Fibroblast of upper back skin (primary cell): ENCODE measurements around the gene NAP1L2.
"Not testable (repeated sequence)": the region's sequence is repeated elsewhere in the genome, so short reads cannot be mapped to it uniquely, and the experiment has no call there.

Experiments used
- DNase-seq: peaks from one replicate; pipeline ENCODE4 v3.0.0-alpha.2; 2013

Gene NAP1L2, protein sequence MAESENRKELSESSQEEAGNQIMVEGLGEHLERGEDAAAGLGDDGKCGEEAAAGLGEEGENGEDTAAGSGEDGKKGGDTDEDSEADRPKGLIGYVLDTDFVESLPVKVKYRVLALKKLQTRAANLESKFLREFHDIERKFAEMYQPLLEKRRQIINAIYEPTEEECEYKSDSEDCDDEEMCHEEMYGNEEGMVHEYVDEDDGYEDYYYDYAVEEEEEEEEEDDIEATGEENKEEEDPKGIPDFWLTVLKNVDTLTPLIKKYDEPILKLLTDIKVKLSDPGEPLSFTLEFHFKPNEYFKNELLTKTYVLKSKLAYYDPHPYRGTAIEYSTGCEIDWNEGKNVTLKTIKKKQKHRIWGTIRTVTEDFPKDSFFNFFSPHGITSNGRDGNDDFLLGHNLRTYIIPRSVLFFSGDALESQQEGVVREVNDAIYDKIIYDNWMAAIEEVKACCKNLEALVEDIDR

GRCh38 chrX:73214426-73215094, at the start of gene NAP1L2:
Gene NAP1L2, minus strand, starts transcription at chrX:73214851. Its CDS starts 359 bp downstream, at chrX:73214492.
- DNase-seq: peak; percentile 2

- no peak for DNase-seq
These were observed 48.3 kb upstream of the NAP1L2 start for GRCh38 chrX:73262991-73263390.

GRCh38 chrX:73239242-73239641, 24.6 kb upstream of the NAP1L2 start:
- no peak for DNase-seq

- DNase-seq: no peak
These were observed 3.0 kb upstream of the NAP1L2 start for GRCh38 chrX:73217621-73218020.

DNA sequence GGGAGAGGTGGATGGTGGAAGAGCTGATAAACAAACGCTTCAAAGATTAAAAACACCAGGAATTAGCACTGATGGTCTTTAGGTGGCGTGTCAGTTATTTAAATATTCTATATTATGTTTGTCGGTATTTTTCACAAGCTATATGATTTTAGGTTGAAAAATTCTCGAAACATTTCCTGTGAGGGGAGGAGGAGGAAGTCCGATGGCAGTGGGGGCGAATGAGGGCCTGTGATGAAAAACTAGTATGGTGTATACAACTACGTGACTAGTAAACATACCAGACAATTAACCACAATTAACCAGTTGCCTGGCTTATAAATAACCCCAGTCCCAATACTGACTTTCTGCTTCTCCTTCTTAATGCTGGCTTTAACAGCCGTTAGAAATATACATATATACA, 595 bp upstream of the NAP1L2 start:
- DNase-seq: no peak

DNA sequence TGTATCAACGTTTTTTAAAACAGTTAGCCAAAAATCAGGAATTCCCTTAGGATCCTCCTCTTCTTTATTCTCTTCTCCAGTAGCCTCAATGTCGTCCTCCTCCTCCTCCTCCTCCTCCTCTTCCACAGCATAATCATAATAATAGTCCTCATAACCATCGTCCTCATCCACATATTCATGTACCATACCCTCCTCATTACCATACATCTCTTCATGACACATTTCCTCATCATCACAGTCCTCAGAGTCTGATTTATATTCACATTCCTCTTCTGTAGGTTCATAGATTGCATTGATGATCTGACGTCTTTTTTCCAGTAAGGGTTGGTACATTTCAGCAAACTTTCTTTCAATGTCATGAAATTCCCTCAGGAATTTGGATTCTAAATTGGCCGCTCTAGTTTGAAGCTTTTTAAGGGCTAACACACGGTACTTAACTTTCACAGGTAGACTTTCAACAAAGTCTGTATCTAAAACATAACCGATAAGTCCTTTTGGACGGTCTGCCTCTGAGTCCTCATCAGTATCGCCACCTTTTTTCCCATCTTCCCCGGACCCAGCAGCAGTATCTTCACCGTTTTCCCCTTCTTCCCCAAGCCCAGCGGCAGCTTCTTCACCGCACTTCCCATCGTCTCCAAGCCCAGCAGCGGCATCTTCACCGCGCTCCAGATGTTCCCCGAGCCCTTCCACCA, 771 bp downstream of the NAP1L2 start:
- DNase-seq: no peak

DNA sequence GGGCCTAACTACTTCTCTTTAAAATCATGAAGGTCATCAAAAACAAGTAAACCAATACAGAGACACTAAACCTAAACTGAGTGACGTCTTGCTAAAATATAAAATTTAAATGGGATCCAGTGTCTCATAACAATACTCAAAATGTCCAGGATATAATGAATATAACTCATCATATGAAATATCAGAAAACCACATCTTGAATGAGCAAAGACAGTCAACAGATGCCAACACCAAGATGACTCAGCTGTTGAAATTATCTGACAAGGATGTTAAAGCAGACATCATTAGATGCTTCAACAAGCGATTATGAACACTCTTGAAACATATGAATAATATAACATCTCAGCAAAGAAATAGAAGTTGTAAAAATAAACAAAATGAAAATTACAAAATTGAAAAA, 8.3 kb downstream of the NAP1L2 start:
- DNase-seq: no peak

DNA sequence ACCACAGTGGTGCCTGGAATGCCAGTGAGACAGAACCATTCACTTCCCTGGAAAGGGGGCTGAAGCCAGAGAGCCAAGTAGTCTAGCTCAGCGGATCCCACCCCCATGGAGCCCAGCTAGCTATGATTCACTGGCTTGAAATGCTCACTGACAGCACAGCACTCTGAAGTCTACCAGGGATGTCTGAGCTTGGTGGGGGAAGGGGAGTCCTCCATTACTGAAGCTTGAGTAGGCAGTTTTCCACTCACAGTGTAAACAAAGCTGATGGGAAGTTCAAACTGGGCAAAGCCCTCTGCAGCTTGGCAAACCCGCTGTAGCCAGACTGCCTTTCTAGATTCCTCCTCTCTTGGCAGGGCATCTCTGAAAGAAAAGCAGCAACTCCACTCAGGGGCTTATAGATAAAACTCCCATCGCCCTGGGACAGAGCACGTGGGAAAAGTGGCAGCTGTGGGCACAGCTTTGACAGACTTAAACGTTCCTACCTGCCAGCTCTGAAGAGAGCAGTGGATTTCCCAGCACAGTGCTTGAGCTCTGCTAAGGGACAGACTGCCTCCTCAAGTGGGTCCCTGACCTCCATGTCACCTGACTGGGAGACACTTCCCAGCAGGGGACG, 32.0 kb downstream of the NAP1L2 start:
- DNase-seq: no peak

GRCh38 chrX:73168945-73169344, 45.7 kb downstream of the NAP1L2 start:
- DNase-seq: not testable (repeated sequence)
